ENCODE data around the gene PLCB1.

DNA sequence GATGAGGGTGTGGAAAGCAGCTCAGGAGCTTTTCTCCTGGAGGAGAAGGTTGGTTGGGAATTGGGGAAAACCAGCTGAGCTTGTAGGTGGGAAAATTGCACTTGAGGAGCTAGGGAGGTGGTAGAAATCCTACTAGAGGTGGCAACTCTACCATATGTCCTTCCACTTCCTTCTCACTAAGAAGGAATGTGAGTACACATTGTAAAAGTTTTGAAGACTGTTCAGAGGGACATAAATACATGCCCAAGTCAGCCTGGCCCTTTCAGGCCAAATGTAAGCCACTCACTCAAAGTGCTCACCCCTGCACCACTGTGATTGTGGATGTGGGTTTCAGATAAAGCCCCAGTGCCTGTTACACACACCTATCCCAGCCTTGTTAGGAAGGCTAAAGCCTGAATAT lies 646.3 kb downstream of the PLCB1 start:
- TF ChIP-seq, protein P1, sequence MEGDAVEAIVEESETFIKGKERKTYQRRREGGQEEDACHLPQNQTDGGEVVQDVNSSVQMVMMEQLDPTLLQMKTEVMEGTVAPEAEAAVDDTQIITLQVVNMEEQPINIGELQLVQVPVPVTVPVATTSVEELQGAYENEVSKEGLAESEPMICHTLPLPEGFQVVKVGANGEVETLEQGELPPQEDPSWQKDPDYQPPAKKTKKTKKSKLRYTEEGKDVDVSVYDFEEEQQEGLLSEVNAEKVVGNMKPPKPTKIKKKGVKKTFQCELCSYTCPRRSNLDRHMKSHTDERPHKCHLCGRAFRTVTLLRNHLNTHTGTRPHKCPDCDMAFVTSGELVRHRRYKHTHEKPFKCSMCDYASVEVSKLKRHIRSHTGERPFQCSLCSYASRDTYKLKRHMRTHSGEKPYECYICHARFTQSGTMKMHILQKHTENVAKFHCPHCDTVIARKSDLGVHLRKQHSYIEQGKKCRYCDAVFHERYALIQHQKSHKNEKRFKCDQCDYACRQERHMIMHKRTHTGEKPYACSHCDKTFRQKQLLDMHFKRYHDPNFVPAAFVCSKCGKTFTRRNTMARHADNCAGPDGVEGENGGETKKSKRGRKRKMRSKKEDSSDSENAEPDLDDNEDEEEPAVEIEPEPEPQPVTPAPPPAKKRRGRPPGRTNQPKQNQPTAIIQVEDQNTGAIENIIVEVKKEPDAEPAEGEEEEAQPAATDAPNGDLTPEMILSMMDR (optimal IDR thresholded peaks at IDR 0.05 in 1 of 3, IDR thresholded peaks at IDR 0.05 in 1 of 3, conservative IDR thresholded peaks at IDR 0.05 in 1 of 3; ENCODE audit: extremely low read depth in 1 of 3, insufficient read depth in 2 of 3, low read length in 3 of 3): no peak
- TF ChIP-seq EZH2 (IDR thresholded peaks at IDR 0.05; ENCODE audit: low read length): no peak

Data from keratinocyte (primary cell).